Mesendoderm (in vitro differentiated cells): ENCODE results near the gene DOK3.
A peak's percentile ranks its signal among the peaks of the same experiment; 100 is the strongest.

ENCODE experiments used
- DNase-seq: peaks from one replicate; pipeline ENCODE4 v3.0.0; 2013
- H2AK5ac ChIP-seq: 2 replicates; pipeline ENCODE4 v1.6.1; 2013; ENCODE audit warnings: low read length, inconsistent platforms
- H2BK120ac ChIP-seq: 2 replicates; pipeline ENCODE4 v1.6.1; 2013; ENCODE audit warnings: low read depth, mild to moderate bottlenecking, low read length, moderate library complexity, mixed read lengths
- H2BK15ac ChIP-seq: replicated peaks from 2 replicates; pipeline ENCODE4 v1.6.1; 2013; ENCODE audit warnings: low read depth, mild to moderate bottlenecking, moderate library complexity
- H2BK5ac ChIP-seq: 2 replicates; pipeline ENCODE4 v1.6.1; 2013; ENCODE audit warnings: low read length, inconsistent platforms
- H3K18ac ChIP-seq: 2 replicates; pipeline ENCODE4 v1.6.1; 2013; ENCODE audit warnings: mild to moderate bottlenecking, low read length, mixed read lengths
- H3K23ac ChIP-seq: one replicate; pipeline ENCODE4 v1.6.1; 2013; ENCODE audit warnings: low read length
- H3K27ac ChIP-seq: 2 replicates; pipeline ENCODE4 v1.5.1; 2013; ENCODE audit warnings: low read depth, mild to moderate bottlenecking, inconsistent platforms, low read length, moderate library complexity
- H3K27me3 ChIP-seq: 2 replicates; pipeline ENCODE4 v1.6.1; 2013; ENCODE audit warnings: low read length, control low read depth, mild to moderate bottlenecking, inconsistent platforms; ENCODE audit not compliant: insufficient read depth, poor library complexity
- H3K36me3 ChIP-seq: 2 replicates; pipeline ENCODE4 v1.6.1; 2013; ENCODE audit warnings: low read length, inconsistent platforms; ENCODE audit not compliant: control insufficient read depth, insufficient read depth
- H3K4ac ChIP-seq: one replicate; pipeline ENCODE4 v1.6.1; 2013; ENCODE audit warnings: low read depth, mild to moderate bottlenecking, low read length, moderate library complexity
- H3K4me1 ChIP-seq: 2 replicates; pipeline ENCODE4 v1.6.1; 2013; ENCODE audit warnings: low read depth, low read length, inconsistent platforms; ENCODE audit not compliant: control insufficient read depth
- H3K4me2 ChIP-seq: 2 replicates; pipeline ENCODE4 v1.6.1; 2013; ENCODE audit warnings: low read length
- H3K4me3 ChIP-seq: 2 replicates; pipeline ENCODE4 v1.5.1; 2013; ENCODE audit warnings: mild to moderate bottlenecking, low read length
- H3K56ac ChIP-seq: one replicate; pipeline ENCODE4 v1.6.1; 2013; ENCODE audit warnings: low read length
- H3K79me1 ChIP-seq: 2 replicates; pipeline ENCODE4 v1.6.1; 2013; ENCODE audit warnings: low read length, inconsistent platforms
- H3K79me2 ChIP-seq: 2 replicates; pipeline ENCODE4 v1.6.1; 2013; ENCODE audit warnings: mild to moderate bottlenecking, low read length; ENCODE audit not compliant: control insufficient read depth, insufficient read depth
- H3K9ac ChIP-seq: 2 replicates; pipeline ENCODE4 v1.6.1; 2013; ENCODE audit warnings: low read length, inconsistent platforms
- H4K5ac ChIP-seq: one replicate; pipeline ENCODE4 v1.6.1; 2013; ENCODE audit warnings: low read length
- H4K8ac ChIP-seq: one replicate; pipeline ENCODE4 v1.6.1; 2013; ENCODE audit warnings: low read depth, mild to moderate bottlenecking, control low read depth, low read length, moderate library complexity
- WGBS: extraction: QIAGEN DNeasy Blood & Tissue Kit; methylation state at CpG from one replicate; pipeline ENCODE4 v1.1.7; 2013; ENCODE audit warnings: low lambda C conversion rate, missing lambda C conversion rate; ENCODE audit not compliant: insufficient coverage; ENCODE audit errors: extremely low coverage; 5-methylcytosine and 5-hydroxymethylcytosine counted together

DOK3 gene

GRCh38 chr5:177465044-177465443 is 44.6 kb downstream of the DOK3 start:
- no CpG with 5 or more reads among the region's 11 CpGs for WGBS
- Histone ChIP-seq H3K4ac (no peak overlapping the region), H2BK15ac (no peak overlapping the region), H4K5ac (no peak overlapping the region), H3K4me3 (no peak overlapping the region), H3K79me1 (peaks cover 23% of the 10 kb centered on the region), H3K9ac (no peak overlapping the region), H4K8ac (no peak overlapping the region), H3K4me2 (no peak overlapping the region), H2BK120ac (no peak overlapping the region), H3K56ac (no peak overlapping the region), H3K4me1 (peaks cover 6% of the 10 kb centered on the region), H2AK5ac (no peak overlapping the region), H3K27me3 (no peaks in the 10 kb centered on the region), H3K79me2 (peaks cover 16% of the 10 kb centered on the region), H3K23ac (no peak overlapping the region), H3K36me3 (peaks cover 30% of the 10 kb centered on the region), H3K18ac (no peak overlapping the region), H2BK5ac (no peak overlapping the region), H3K27ac (no peak overlapping the region)
- no peak for DNase-seq

- no peaks in the 10 kb centered on the region for H3K79me2 ChIP-seq
- no peaks in the 10 kb centered on the region for H3K27me3 ChIP-seq
- no peak overlapping the region for H4K8ac ChIP-seq
- WGBS = no CpG with 5 or more reads among the region's 27 CpGs
- H3K56ac ChIP-seq = no peak overlapping the region
- no peak overlapping the region for H3K4me2 ChIP-seq
- no peak overlapping the region for H3K9ac ChIP-seq
- H3K23ac ChIP-seq = no peak overlapping the region
- no peak overlapping the region for H3K18ac ChIP-seq
- no peak overlapping the region for H3K27ac ChIP-seq
- H3K79me1 ChIP-seq = peaks cover 9% of the 10 kb centered on the region
- no peak overlapping the region for H2BK120ac ChIP-seq
- H2BK5ac ChIP-seq = no peak overlapping the region
- no peak overlapping the region for H2AK5ac ChIP-seq
- no peak overlapping the region for H3K4ac ChIP-seq
- no peak overlapping the region for H4K5ac ChIP-seq
- H2BK15ac ChIP-seq = no peak overlapping the region
- H3K4me1 ChIP-seq = no peaks in the 10 kb centered on the region
- H3K4me3 ChIP-seq = no peak overlapping the region
- no peak for DNase-seq
- H3K36me3 ChIP-seq = peaks cover 34% of the 10 kb centered on the region
These were observed 47.5 kb downstream of the DOK3 start for GRCh38 chr5:177462021-177462670.

- Histone ChIP-seq H4K5ac (no peak overlapping the region), H3K79me2 (no peaks in the 10 kb centered on the region), H2BK5ac (no peak overlapping the region), H3K56ac (no peak overlapping the region), H3K79me1 (peaks cover 2% of the 10 kb centered on the region), H3K23ac (no peak overlapping the region), H3K4me3 (no peak overlapping the region), H2BK120ac (no peak overlapping the region), H2AK5ac (no peak overlapping the region), H3K4me2 (no peak overlapping the region), H3K27ac (no peak overlapping the region), H3K18ac (no peak overlapping the region), H3K4ac (no peak overlapping the region), H3K27me3 (no peaks in the 10 kb centered on the region), H3K4me1 (no peaks in the 10 kb centered on the region), H3K9ac (no peak overlapping the region), H3K36me3 (peaks cover 19% of the 10 kb centered on the region), H4K8ac (no peak overlapping the region), H2BK15ac (no peak overlapping the region)
- no CpG with 5 or more reads among the region's 28 CpGs for WGBS
- DNase-seq = no peak
These were observed 49.6 kb downstream of the DOK3 start for GRCh38 chr5:177459819-177460628.

GRCh38 chr5:177459357-177459756 is 50.3 kb downstream of the DOK3 start:
- no peak overlapping the region for H4K8ac ChIP-seq
- H2BK5ac ChIP-seq = no peak overlapping the region
- no peak for DNase-seq
- no peak overlapping the region for H2BK120ac ChIP-seq
- peaks cover 19% of the 10 kb centered on the region for H3K36me3 ChIP-seq
- H3K4ac ChIP-seq = no peak overlapping the region
- no peak overlapping the region for H3K9ac ChIP-seq
- no peak overlapping the region for H2BK15ac ChIP-seq
- no peak overlapping the region for H3K23ac ChIP-seq
- H3K4me3 ChIP-seq = no peak overlapping the region
- H3K4me2 ChIP-seq = no peak overlapping the region
- H4K5ac ChIP-seq = no peak overlapping the region
- H3K27me3 ChIP-seq = no peaks in the 10 kb centered on the region
- no peak overlapping the region for H3K18ac ChIP-seq
- no CpG with 5 or more reads among the region's 11 CpGs for WGBS
- H3K79me1 ChIP-seq = peaks cover 2% of the 10 kb centered on the region
- no peak overlapping the region for H3K27ac ChIP-seq
- no peaks in the 10 kb centered on the region for H3K79me2 ChIP-seq
- H3K56ac ChIP-seq = no peak overlapping the region
- no peak overlapping the region for H2AK5ac ChIP-seq
- no peaks in the 10 kb centered on the region for H3K4me1 ChIP-seq

GRCh38 chr5:177458912-177459350 is 50.7 kb downstream of the DOK3 start:
- WGBS = no CpG with 5 or more reads among the region's 14 CpGs
- no peak overlapping the region for H3K9ac ChIP-seq
- peaks cover 19% of the 10 kb centered on the region for H3K36me3 ChIP-seq
- no peak overlapping the region for H2AK5ac ChIP-seq
- no peak overlapping the region for H2BK5ac ChIP-seq
- no peak overlapping the region for H2BK120ac ChIP-seq
- H3K4me3 ChIP-seq = no peak overlapping the region
- DNase-seq = peak; percentile 77
- no peak overlapping the region for H2BK15ac ChIP-seq
- H3K4ac ChIP-seq = no peak overlapping the region
- no peaks in the 10 kb centered on the region for H3K27me3 ChIP-seq
- no peaks in the 10 kb centered on the region for H3K4me1 ChIP-seq
- no peak overlapping the region for H3K18ac ChIP-seq
- no peak overlapping the region for H4K5ac ChIP-seq
- no peak overlapping the region for H3K23ac ChIP-seq
- H3K27ac ChIP-seq = no peak overlapping the region
- H4K8ac ChIP-seq = no peak overlapping the region
- no peak overlapping the region for H3K56ac ChIP-seq
- H3K4me2 ChIP-seq = no peak overlapping the region
- no peaks in the 10 kb centered on the region for H3K79me2 ChIP-seq
- peaks cover 2% of the 10 kb centered on the region for H3K79me1 ChIP-seq
